GM12873 (cell line): ENCODE results near the gene PTPN4.

Experiments used
- CTCF ChIP-seq: IDR thresholded peaks from 2 replicates; pipeline ENCODE4 v1.5.1; 2012; ENCODE audit warnings: low read depth, mild to moderate bottlenecking, moderate library complexity, low read length, control low read depth; ENCODE audit not compliant: insufficient read depth; ENCODE audit errors: missing control alignments

PTPN4 gene

GRCh38 chr2:119897736-119898395 is 138.1 kb downstream of the PTPN4 start:
- TF ChIP-seq CTCF: no peak

- TF ChIP-seq CTCF: no peak
These were observed 141.3 kb downstream of the PTPN4 start for GRCh38 chr2:119901013-119901412.

GRCh38 chr2:119910566-119910965 is 150.8 kb downstream of the PTPN4 start:
- TF ChIP-seq CTCF: no peak

GRCh38 chr2:119914266-119914665 is 154.5 kb downstream of the PTPN4 start:
- TF ChIP-seq CTCF: no peak

- TF ChIP-seq CTCF: no peak
These were observed 162.1 kb downstream of the PTPN4 start for GRCh38 chr2:119921825-119922224.

- no peak for TF ChIP-seq CTCF
These were observed 163.0 kb downstream of the PTPN4 start for GRCh38 chr2:119922699-119923098.

GRCh38 chr2:119929537-119929936 is 169.8 kb downstream of the PTPN4 start:
- no peak for TF ChIP-seq CTCF
